GM21381 (cell line): Measurements from ENCODE around the gene NFATC2.
"Not testable (repeated sequence)": the region's sequence is repeated elsewhere in the genome, so short reads cannot be mapped to it uniquely, and the experiment has no call there.

Source experiments
- ATAC-seq: cut with Tn5 transposase; IDR thresholded peaks from one replicate; pipeline ENCODE4 v1.9.1; 2021; ENCODE audit warnings: mild to moderate bottlenecking, moderate library complexity; ENCODE audit not compliant: unreplicated experiment

The NFATC2 gene

GRCh38 chr20:51541189-51542032, 1.1 kb downstream of the NFATC2 start:
- peak; percentile 46 for ATAC-seq

GRCh38 chr20:51540580-51540979, 1.9 kb downstream of the NFATC2 start:
- ATAC-seq: no peak

- ATAC-seq: not testable (repeated sequence)
Observed at GRCh38 chr20:51540074-51540473, 2.4 kb downstream of the NFATC2 start.

GRCh38 chr20:51536116-51537069, 6.1 kb downstream of the NFATC2 start:
- ATAC-seq: no peak

- ATAC-seq: no peak
Observed at GRCh38 chr20:51535674-51536073, 6.8 kb downstream of the NFATC2 start.

GRCh38 chr20:51535075-51535386, 7.5 kb downstream of the NFATC2 start:
- no peak for ATAC-seq

- ATAC-seq: no peak
Observed at GRCh38 chr20:51533291-51534172, 9.0 kb downstream of the NFATC2 start.

GRCh38 chr20:51532577-51533191, 9.8 kb downstream of the NFATC2 start:
- no peak for ATAC-seq

- ATAC-seq: no peak
Observed at GRCh38 chr20:51531712-51532456, 10.6 kb downstream of the NFATC2 start.

GRCh38 chr20:51531141-51531710, 11.3 kb downstream of the NFATC2 start:
- ATAC-seq: peak; percentile 53

GRCh38 chr20:51529758-51530157, 12.8 kb downstream of the NFATC2 start:
- ATAC-seq: no peak

- ATAC-seq: no peak
Observed at GRCh38 chr20:51529081-51529681, 13.3 kb downstream of the NFATC2 start.

GRCh38 chr20:51528263-51529027, 14.1 kb downstream of the NFATC2 start:
- ATAC-seq: no peak

GRCh38 chr20:51526754-51527153, 15.8 kb downstream of the NFATC2 start:
- no peak for ATAC-seq

- no peak for ATAC-seq
Observed at GRCh38 chr20:51526106-51526470, 16.4 kb downstream of the NFATC2 start.

GRCh38 chr20:51525241-51526105, 17.0 kb downstream of the NFATC2 start:
- ATAC-seq: no peak

GRCh38 chr20:51523276-51524013, 19.1 kb downstream of the NFATC2 start:
- ATAC-seq: no peak
